ENCODE results near the gene WDR55.
"Not testable (repeated sequence)": the region's sequence is repeated elsewhere in the genome, so short reads cannot be mapped to it uniquely, and the experiment has no call there.

The WDR55 gene

GRCh38 chr5:140634103-140634502, 30.6 kb upstream of the WDR55 start:
- CTCF ChIA-PET = interaction anchor here (0.6 to 1.7 kb wide), 3 partner anchors 33 to 413 kb away, joined by 3 to 6 read pairs (median 5); partner anchors contain the start of gene EIF4EBP3
- DNase-seq (ENCODE audit: low spot score) = no peak
- TF ChIP-seq CTCF (conservative IDR thresholded peaks at IDR 0.05; ENCODE audit: low read depth) = no peak
- POLR2A ChIA-PET (ENCODE audit: low non-redundant PET) = no interaction called here
- H3K27ac ChIP-seq = no peak overlapping the region

- no peak for DNase-seq (ENCODE audit: low spot score)
- POLR2A ChIA-PET (ENCODE audit: low non-redundant PET) = no interaction called here
- CTCF ChIA-PET = interaction anchor here (0.7 to 1.7 kb wide), 7 partner anchors 11 to 97 kb away, joined by 3 to 11 read pairs (median 5); partner anchors contain the start of gene EIF4EBP3
- TF ChIP-seq CTCF (conservative IDR thresholded peaks at IDR 0.05; ENCODE audit: low read depth) = no peak
- no peak overlapping the region for H3K27ac ChIP-seq
Measured at GRCh38 chr5:140635291-140636257, 29.1 kb upstream of the WDR55 start.

- POLR2A ChIA-PET (ENCODE audit: low non-redundant PET) = no interaction called here
- CTCF ChIA-PET = interaction anchor here (0.5 to 0.7 kb wide), 4 partner anchors 56 to 251 kb away, joined by 3 to 5 read pairs (median 3); no protein-coding TSS in a partner anchor
- H3K27ac ChIP-seq = no peak overlapping the region
- no peak for DNase-seq (ENCODE audit: low spot score)
- no peak for TF ChIP-seq CTCF (conservative IDR thresholded peaks at IDR 0.05; ENCODE audit: low read depth)
Measured at GRCh38 chr5:140637371-140638100, 27.2 kb upstream of the WDR55 start.

- peak overlapping the region; percentile 81 for H3K27ac ChIP-seq
- CTCF ChIA-PET = interaction anchor here (0.6 to 2.3 kb wide), 5 partner anchors 8 to 91 kb away, joined by 3 to 21 read pairs (median 7); partner anchors contain the start of genes EIF4EBP3 and SRA1
- POLR2A ChIA-PET (ENCODE audit: low non-redundant PET) = interaction anchor here (0.6 kb wide), 1 partner anchor 36 kb away, joined by 6 read pairs; no protein-coding TSS in a partner anchor
- DNase-seq (ENCODE audit: low spot score) = not testable (repeated sequence)
Measured at GRCh38 chr5:140638898-140639147, 25.9 kb upstream of the WDR55 start.

GRCh38 chr5:140639148-140639981, 25.3 kb upstream of the WDR55 start, which contains the start of gene TMCO6:
Gene TMCO6, plus strand, starts transcription at chr5:140639451. Its CDS starts 77 bp downstream, at chr5:140639528.
- POLR2A ChIA-PET (ENCODE audit: low non-redundant PET) = interaction anchor here (0.8 kb wide), 1 partner anchor 8 kb away, joined by 3 read pairs; the partner anchor contains the start of genes IK and NDUFA2
- peak within 1 kb of the TSS; percentile 81 for H3K27ac ChIP-seq
- TF ChIP-seq CTCF (conservative IDR thresholded peaks at IDR 0.05; ENCODE audit: low read depth) = peak; percentile 90
- peak; percentile 99 for DNase-seq (ENCODE audit: low spot score)
- CTCF ChIA-PET = interaction anchor here (0.6 to 2.3 kb wide), 11 partner anchors 9 to 276 kb away, joined by 3 to 21 read pairs (median 3); partner anchors contain the start of genes EIF4EBP3 and SRA1

GRCh38 chr5:140641716-140642115, 23.0 kb upstream of the WDR55 start:
- CTCF ChIA-PET = no interaction called here
- H3K27ac ChIP-seq = peak overlapping the region; percentile 47
- TF ChIP-seq CTCF (conservative IDR thresholded peaks at IDR 0.05; ENCODE audit: low read depth) = no peak
- DNase-seq (ENCODE audit: low spot score) = no peak
- POLR2A ChIA-PET (ENCODE audit: low non-redundant PET) = interaction anchor here (0.9 kb wide), 1 partner anchor 76 kb away, joined by 3 read pairs; no protein-coding TSS in a partner anchor

All from RWPE1 (cell line).